Activated CD8-positive, alpha-beta T cell treated with anti-CD3 and anti-CD28 coated beads, Interleukin-2, amount 10 ng/mL, durations not matched to agents 7 days and 5 days (primary cell): Measurements from ENCODE around the gene CHKB. TPM values are rescaled to one million over a fixed set of nuclear protein-coding genes. Genes with fewer than 3 reads are reported as not detected.
"Not testable (repeated sequence)": the region's sequence is repeated elsewhere in the genome, so short reads cannot be mapped to it uniquely, and the experiment has no call there.

Source experiments
- ATAC-seq: fragments of 150-1000 bp; cut with Tn5 transposase; one replicate; pipeline ENCODE4 v1.10.0; 2021; ENCODE audit warnings: moderate library complexity
- CTCF ChIA-PET: fragments of 350-600 bp; sonication (Branson Sonifier 250); formaldehyde crosslinking; loops from one replicate; lab custom pipeline; 2021; ENCODE audit warnings: antibody characterized with exemption; lab: Charles Lee
- POLR2A ChIA-PET: fragments of 350-600 bp; sonication (Branson Sonifier 250); formaldehyde crosslinking; loops from one replicate; lab custom pipeline; 2021; ENCODE audit warnings: antibody characterized with exemption; lab: Charles Lee
- DNase-seq: peaks from one replicate; pipeline ENCODE4 v3.0.0-alpha.2; 2020
- H3K27ac Mint-ChIP-seq: one replicate; pipeline ENCODE4 v1.8.0; 2021; ENCODE audit warnings: mild to moderate bottlenecking, mixed read lengths
- H3K27me3 Mint-ChIP-seq: one replicate; pipeline ENCODE4 v1.8.0; 2021; ENCODE audit warnings: low read depth, mixed read lengths
- H3K36me3 Mint-ChIP-seq: one replicate; pipeline ENCODE4 v1.8.0; 2021; ENCODE audit warnings: low read depth, mixed read lengths
- H3K4me1 Mint-ChIP-seq: one replicate; pipeline ENCODE4 v1.8.0; 2021; ENCODE audit warnings: low read depth, mixed read lengths
- H3K4me3 Mint-ChIP-seq: one replicate; pipeline ENCODE4 v1.8.0; 2021; ENCODE audit warnings: mild to moderate bottlenecking, mixed read lengths
- H3K9me3 Mint-ChIP-seq: one replicate; pipeline ENCODE4 v1.8.0; 2022; ENCODE audit warnings: mixed read lengths; ENCODE audit not compliant: insufficient read depth
- total RNA-seq, 2 experiments: library from RNA; stranded (reverse); gene quantifications; one replicate each; pipeline ENCODE4 v1.2.3, GENCODE V29; 2021

Gene CHKB
- total RNA-seq, 2 experiments from 2014 or later, result 98.9 to 101 TPM

GRCh38 chr22:50624347-50625130, 41.9 kb upstream of the CHKB start:
- peaks cover 7% of the 10 kb centered on the region for H3K36me3 Mint-ChIP-seq
- POLR2A ChIA-PET, result interaction anchor here (0.7 kb wide), 1 partner anchor 331 kb away, joined by 3 read pairs; no protein-coding TSS in a partner anchor
- CTCF ChIA-PET, result no interaction called here
- DNase-seq (no peak), ATAC-seq (no peak)
- H3K27me3 Mint-ChIP-seq, result peaks cover 3% of the 10 kb centered on the region
- peaks cover 55% of the 10 kb centered on the region for H3K4me1 Mint-ChIP-seq
- H3K4me3 Mint-ChIP-seq, result no peak overlapping the region
- H3K27ac Mint-ChIP-seq, result no peak overlapping the region
- H3K9me3 Mint-ChIP-seq, result no peaks in the 10 kb centered on the region

- no peaks in the 10 kb centered on the region for H3K9me3 Mint-ChIP-seq
- H3K4me1 Mint-ChIP-seq, result peaks cover 50% of the 10 kb centered on the region
- H3K27me3 Mint-ChIP-seq, result no peaks in the 10 kb centered on the region
- ATAC-seq, result no peak
- peak overlapping the region; percentile 84 for H3K4me3 Mint-ChIP-seq
- POLR2A ChIA-PET, result interaction anchor here (2.0 to 5.1 kb wide), 4 partner anchors 78 to 96 kb away, joined by 10 to 111 read pairs (median 49); partner anchors contain the start of genes KLHDC7B, SCO2 and TYMP
- H3K36me3 Mint-ChIP-seq, result peaks cover 7% of the 10 kb centered on the region
- H3K27ac Mint-ChIP-seq, result peak overlapping the region; percentile 100
- CTCF ChIA-PET, result interaction anchor here (1.0 to 4.4 kb wide), 5 partner anchors 11 to 329 kb away, joined by 3 to 77 read pairs (median 10); partner anchors contain the start of gene SCO2
- no peak for DNase-seq
Measured at GRCh38 chr22:50622723-50623327, 40.2 kb upstream of the CHKB start.

GRCh38 chr22:50621948-50622722, 39.5 kb upstream of the CHKB start:
- peaks cover 2% of the 10 kb centered on the region for H3K27me3 Mint-ChIP-seq
- POLR2A ChIA-PET, result interaction anchor here (0.6 to 5.1 kb wide), 21 partner anchors 40 to 432 kb away, joined by 3 to 111 read pairs (median 7); partner anchors contain the start of genes CHKB, HDAC10, KLHDC7B and LMF2
- peak overlapping the region; percentile 84 for H3K4me3 Mint-ChIP-seq
- ATAC-seq (peak; percentile 8), DNase-seq (peak; percentile 68)
- H3K27ac Mint-ChIP-seq, result peak overlapping the region; percentile 100
- CTCF ChIA-PET, result interaction anchor here (1.0 to 4.4 kb wide), 22 partner anchors 8 to 371 kb away, joined by 3 to 77 read pairs (median 8); partner anchors contain the start of genes CHKB, HDAC10, LMF2 and NCAPH2
- peaks cover 7% of the 10 kb centered on the region for H3K36me3 Mint-ChIP-seq
- peaks cover 48% of the 10 kb centered on the region for H3K4me1 Mint-ChIP-seq
- no peaks in the 10 kb centered on the region for H3K9me3 Mint-ChIP-seq

GRCh38 chr22:50621356-50621880, 38.8 kb upstream of the CHKB start:
- Mint-ChIP-seq H3K36me3 (peaks cover 6% of the 10 kb centered on the region), H3K4me3 (peak overlapping the region; percentile 84), H3K9me3 (no peaks in the 10 kb centered on the region), H3K27ac (peak overlapping the region; percentile 100), H3K27me3 (peaks cover 2% of the 10 kb centered on the region), H3K4me1 (peaks cover 44% of the 10 kb centered on the region)
- ATAC-seq (peak; percentile 62), DNase-seq (peak; percentile 77)
- ChIA-PET POLR2A (interaction anchor here (0.6 to 5.1 kb wide), 26 partner anchors 20 to 431 kb away, joined by 3 to 111 read pairs (median 6); partner anchors contain the start of genes CHKB, HDAC10, KLHDC7B and LMF2), CTCF (interaction anchor here (0.9 to 4.4 kb wide), 31 partner anchors 9 to 430 kb away, joined by 3 to 77 read pairs (median 7); partner anchors contain the start of genes CHKB, HDAC10, KLHDC7B and LMF2)

- peak overlapping the region; percentile 100 for H3K27ac Mint-ChIP-seq
- peaks cover 2% of the 10 kb centered on the region for H3K27me3 Mint-ChIP-seq
- POLR2A ChIA-PET, result interaction anchor here (0.8 to 5.1 kb wide), 25 partner anchors 19 to 430 kb away, joined by 3 to 111 read pairs (median 6); partner anchors contain the start of genes CHKB, HDAC10, KLHDC7B and LMF2
- CTCF ChIA-PET, result interaction anchor here (0.6 to 4.4 kb wide), 41 partner anchors 8 to 430 kb away, joined by 3 to 77 read pairs (median 5); partner anchors contain the start of genes CHKB, DENND6B, HDAC10 and KLHDC7B
- peak overlapping the region; percentile 84 for H3K4me3 Mint-ChIP-seq
- DNase-seq, result peak; percentile 95
- H3K9me3 Mint-ChIP-seq, result no peaks in the 10 kb centered on the region
- ATAC-seq, result peak; percentile 79
- peaks cover 42% of the 10 kb centered on the region for H3K4me1 Mint-ChIP-seq
- peaks cover 4% of the 10 kb centered on the region for H3K36me3 Mint-ChIP-seq
Measured at GRCh38 chr22:50620593-50621355, 38.1 kb upstream of the CHKB start.

GRCh38 chr22:50614296-50614695, 31.6 kb upstream of the CHKB start:
- H3K27ac Mint-ChIP-seq, H3K36me3 Mint-ChIP-seq, POLR2A ChIA-PET, H3K4me3 Mint-ChIP-seq, DNase-seq, H3K9me3 Mint-ChIP-seq, CTCF ChIA-PET, ATAC-seq, H3K27me3 Mint-ChIP-seq: not testable (repeated sequence)
- peaks cover 18% of the 10 kb centered on the region for H3K4me1 Mint-ChIP-seq

GRCh38 chr22:50613291-50613981, 30.8 kb upstream of the CHKB start:
- H3K4me1 Mint-ChIP-seq, result peaks cover 16% of the 10 kb centered on the region
- no peak overlapping the region for H3K27ac Mint-ChIP-seq
- ATAC-seq, result no peak
- DNase-seq, result no peak
- peaks cover 10% of the 10 kb centered on the region for H3K27me3 Mint-ChIP-seq
- ChIA-PET POLR2A (no interaction called here), CTCF (interaction anchor here (1.2 kb wide), 1 partner anchor 50 kb away, joined by 3 read pairs; no protein-coding TSS in a partner anchor)
- H3K4me3 Mint-ChIP-seq, result no peak overlapping the region
- no peaks in the 10 kb centered on the region for H3K36me3 Mint-ChIP-seq
- H3K9me3 Mint-ChIP-seq, result no peaks in the 10 kb centered on the region

GRCh38 chr22:50612528-50613221, 30.0 kb upstream of the CHKB start:
- DNase-seq (no peak), ATAC-seq (peak; percentile 61)
- CTCF ChIA-PET, result interaction anchor here (0.7 to 1.2 kb wide), 2 partner anchors 9 to 49 kb away, joined by 3 read pairs; no protein-coding TSS in a partner anchor
- Mint-ChIP-seq H3K36me3 (no peaks in the 10 kb centered on the region), H3K4me1 (peaks cover 14% of the 10 kb centered on the region), H3K27ac (no peak overlapping the region), H3K27me3 (peaks cover 10% of the 10 kb centered on the region), H3K9me3 (no peaks in the 10 kb centered on the region), H3K4me3 (no peak overlapping the region)
- POLR2A ChIA-PET, result no interaction called here

- CTCF ChIA-PET, result interaction anchor here (0.7 kb wide), 1 partner anchor 9 kb away, joined by 3 read pairs; no protein-coding TSS in a partner anchor
- no peak for ATAC-seq
- H3K9me3 Mint-ChIP-seq, result no peaks in the 10 kb centered on the region
- DNase-seq, result no peak
- no peak overlapping the region for H3K27ac Mint-ChIP-seq
- peaks cover 13% of the 10 kb centered on the region for H3K27me3 Mint-ChIP-seq
- peaks cover 14% of the 10 kb centered on the region for H3K4me1 Mint-ChIP-seq
- H3K4me3 Mint-ChIP-seq, result no peak overlapping the region
- POLR2A ChIA-PET, result no interaction called here
- no peaks in the 10 kb centered on the region for H3K36me3 Mint-ChIP-seq
Measured at GRCh38 chr22:50612168-50612527, 29.5 kb upstream of the CHKB start.
